HG03108 (cell line): ENCODE data around the gene DRD3.

ENCODE experiments used
- ATAC-seq: cut with Tn5 transposase; IDR thresholded peaks from one replicate; pipeline ENCODE4 v1.9.1; 2021; ENCODE audit warnings: moderate library complexity; ENCODE audit not compliant: unreplicated experiment

DRD3 gene

DNA sequence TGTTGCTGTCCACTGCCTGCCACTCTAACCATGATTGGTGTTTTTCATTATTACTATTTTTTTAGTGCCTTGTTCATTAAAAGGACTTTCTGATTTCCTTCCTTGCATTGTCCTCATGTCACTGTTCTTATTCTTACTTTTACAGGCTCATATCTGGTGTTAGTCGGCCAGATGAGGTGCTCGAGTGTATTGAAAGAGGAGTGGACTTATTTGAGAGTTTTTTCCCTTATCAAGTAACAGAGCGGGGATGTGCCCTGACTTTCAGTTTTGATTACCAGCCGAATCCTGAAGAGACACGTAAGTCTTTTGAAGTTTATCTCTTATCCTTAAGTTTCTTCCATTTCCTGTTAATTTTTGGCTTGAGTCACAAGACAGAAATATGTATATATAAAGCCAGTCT lies 99.1 kb downstream of the DRD3 start:
- no peak for ATAC-seq

DNA sequence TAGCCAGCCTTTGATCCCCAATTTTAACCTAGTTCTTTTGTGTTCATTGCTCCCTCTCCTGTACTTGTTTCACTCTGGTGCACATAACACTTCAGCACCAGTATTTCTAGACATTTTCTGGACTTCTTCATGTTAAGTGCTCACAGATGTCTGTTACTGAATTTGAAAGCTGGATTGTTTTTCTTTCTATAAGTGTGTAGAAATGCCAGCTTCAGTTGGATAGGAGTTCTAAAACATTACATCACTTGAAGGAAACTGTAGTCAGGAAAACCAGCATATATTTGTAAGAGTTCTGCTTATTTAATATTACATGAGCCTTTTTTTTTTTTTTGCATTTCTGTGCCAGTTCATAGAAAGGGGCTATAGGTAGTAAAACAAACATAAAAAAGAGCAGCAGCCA lies 100.7 kb downstream of the DRD3 start:
- ATAC-seq, result no peak
